Testis (tissue), 2 donors: ENCODE data around the gene FRMD4B.

Source experiments
- POLR2A ChIP-seq: fragments of 450-650 bp; IDR thresholded peaks from one replicate; pipeline ENCODE4 v1.6.1; 2017; ENCODE audit warnings: antibody characterized with exemption, mild to moderate bottlenecking, moderate library complexity
- TF ChIP-seq, protein P1 (sequence below), 3 experiments: fragments of 450-650 bp in 2 of 3; fragments of 200-600 bp in 1 of 3; sonication (generic) in 1 of 3; IDR thresholded peaks; one replicate each; pipeline ENCODE4 v1.5.1; 2016 to 2019; ENCODE audit warnings: antibody characterized with exemption in 3 of 3, mild to moderate bottlenecking in 2 of 3, moderate library complexity in 1 of 3

DNA sequence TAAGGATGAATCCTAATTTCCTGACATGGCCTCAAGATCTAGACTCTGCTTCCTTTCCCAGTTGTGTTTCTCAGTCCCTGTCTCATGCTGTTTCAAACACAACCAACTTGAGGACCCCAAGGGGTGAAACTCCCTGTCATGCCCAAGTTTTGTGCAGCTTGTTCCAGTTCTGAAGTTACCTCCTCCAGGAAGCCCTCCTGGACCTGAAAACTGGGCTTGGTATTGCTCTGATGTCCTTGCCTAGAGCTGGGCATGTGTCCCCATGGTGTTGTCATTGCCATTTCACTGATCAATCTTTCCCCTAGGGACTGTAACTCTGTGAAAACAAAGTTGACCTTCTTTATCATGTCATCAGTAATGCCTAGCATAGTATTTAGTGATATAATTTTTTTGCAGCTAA lies 257.4 kb downstream of the FRMD4B start:
- TF ChIP-seq, protein P1, sequence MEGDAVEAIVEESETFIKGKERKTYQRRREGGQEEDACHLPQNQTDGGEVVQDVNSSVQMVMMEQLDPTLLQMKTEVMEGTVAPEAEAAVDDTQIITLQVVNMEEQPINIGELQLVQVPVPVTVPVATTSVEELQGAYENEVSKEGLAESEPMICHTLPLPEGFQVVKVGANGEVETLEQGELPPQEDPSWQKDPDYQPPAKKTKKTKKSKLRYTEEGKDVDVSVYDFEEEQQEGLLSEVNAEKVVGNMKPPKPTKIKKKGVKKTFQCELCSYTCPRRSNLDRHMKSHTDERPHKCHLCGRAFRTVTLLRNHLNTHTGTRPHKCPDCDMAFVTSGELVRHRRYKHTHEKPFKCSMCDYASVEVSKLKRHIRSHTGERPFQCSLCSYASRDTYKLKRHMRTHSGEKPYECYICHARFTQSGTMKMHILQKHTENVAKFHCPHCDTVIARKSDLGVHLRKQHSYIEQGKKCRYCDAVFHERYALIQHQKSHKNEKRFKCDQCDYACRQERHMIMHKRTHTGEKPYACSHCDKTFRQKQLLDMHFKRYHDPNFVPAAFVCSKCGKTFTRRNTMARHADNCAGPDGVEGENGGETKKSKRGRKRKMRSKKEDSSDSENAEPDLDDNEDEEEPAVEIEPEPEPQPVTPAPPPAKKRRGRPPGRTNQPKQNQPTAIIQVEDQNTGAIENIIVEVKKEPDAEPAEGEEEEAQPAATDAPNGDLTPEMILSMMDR (IDR thresholded peaks at IDR 0.05) = no peak
- no peak for TF ChIP-seq POLR2A
